HepG2 (cell line): ENCODE data around the gene ASB7. TPM values are rescaled to one million over a fixed set of nuclear protein-coding genes. Genes with fewer than 3 reads are reported as not detected.

ENCODE experiments used
- ASH2L ChIP-seq: fragments of 300-600, 200-600 bp; sonication (generic); IDR thresholded peaks from 2 replicates; pipeline ENCODE4 v1.7.0; 2017; ENCODE audit warnings: low read depth, mild to moderate bottlenecking, moderate library complexity, mixed read lengths, low read length; ENCODE audit not compliant: insufficient read length
- BCLAF1 ChIP-seq: fragments of 450-650 bp; IDR thresholded peaks from 2 replicates; pipeline ENCODE4 v1.6.1; 2017; ENCODE audit warnings: mild to moderate bottlenecking
- POGK ChIP-seq: sonication (generic); formaldehyde crosslinking; conservative IDR thresholded peaks from 2 replicates; pipeline ENCODE4 v1.8.0; 2022; ENCODE audit warnings: mild to moderate bottlenecking, moderate library complexity, missing genetic modification reagents
- SRF ChIP-seq: IDR thresholded peaks from 2 replicates; pipeline ENCODE4 v1.6.1; 2011; ENCODE audit warnings: mild to moderate bottlenecking, low read depth, low read length, moderate library complexity
- ZNF101 ChIP-seq: sonication (generic); formaldehyde crosslinking; IDR thresholded peaks from 2 replicates; pipeline ENCODE4 v1.4.0; 2020; ENCODE audit warnings: mild to moderate bottlenecking, low read depth, missing genetic modification reagents, borderline replicate concordance
- ZNF44 ChIP-seq: sonication (generic); formaldehyde crosslinking; IDR thresholded peaks from 2 replicates; pipeline ENCODE4 v1.5.1; 2020; ENCODE audit warnings: mild to moderate bottlenecking, missing genetic modification reagents
- ZNF550 ChIP-seq: sonication (generic); formaldehyde crosslinking; IDR thresholded peaks from 2 replicates; pipeline ENCODE4 v1.4.0; 2020; ENCODE audit warnings: mild to moderate bottlenecking, missing genetic modification reagents, borderline replicate concordance
- ZNF609 ChIP-seq: sonication (generic); formaldehyde crosslinking; IDR thresholded peaks from 2 replicates; pipeline ENCODE4 v1.4.0; 2020; ENCODE audit warnings: mild to moderate bottlenecking, missing genetic modification reagents, borderline replicate concordance
- ZNF644 ChIP-seq: IDR thresholded peaks from 2 replicates; pipeline ENCODE4 v1.6.1; 2016; ENCODE audit warnings: low read depth
- ZNF83 ChIP-seq: sonication (generic); formaldehyde crosslinking; IDR thresholded peaks from 2 replicates; pipeline ENCODE4 v1.4.0; 2020; ENCODE audit warnings: missing genetic modification reagents, mild to moderate bottlenecking, borderline replicate concordance
- polyA plus RNA-seq, 8 experiments: library from polyadenylated mRNA; depleted of rRNA in 3 of 8; stranded (reverse) in 7 of 8; unstranded in 1 of 8; fragments of >200 nt; fragmentation: Illumina TruSeq in 4 of 8; extraction: Trizol in 4 of 8; gene quantifications; 2 replicates each; pipeline versions ENCODE4 v1.2.1 to v1.2.3, GENCODE V29; 2011 to 2016; ENCODE audit warnings: low read depth in 4 of 8, missing spikeins in 1 of 8, mixed read lengths in 1 of 8; ENCODE audit not compliant: insufficient read depth in 1 of 8
- total RNA-seq, 5 experiments: library from RNA; depleted of rRNA; stranded (reverse); fragments of >200 nt; fragmentation: Illumina TruSeq; extraction: Trizol; gene quantifications; 2 replicates each; pipeline ENCODE4 v1.2.3, GENCODE V29; 2016; ENCODE audit warnings: low read depth in 1 of 5

The ASB7 gene
- total and polyA plus RNA-seq, 2 of the 13 experiments (the other 11 are each of a cell fraction or from before 2014, with no cell fraction given), result 7.7 to 12.1 TPM

- TF ChIP-seq ZNF609 (CRISPR knock-in tag) (no peak), ZNF550 (CRISPR knock-in tag) (no peak), ZNF83 (CRISPR knock-in tag) (no peak), ZNF101 (CRISPR knock-in tag) (no peak), BCLAF1 (no peak), ZNF644 (CRISPR knock-in tag) (no peak), ZNF44 (CRISPR knock-in tag) (no peak), POGK (CRISPR knock-in tag) (no peak), ASH2L (no peak), SRF (no peak)
Measured at GRCh38 chr15:100570735-100571313, 31.6 kb upstream of the ASB7 start (continued).
